Gastrocnemius medialis (tissue), 4 donors: ENCODE results near the gene RCL1. TPM values are rescaled to one million over a fixed set of nuclear protein-coding genes. Genes with fewer than 3 reads are reported as not detected.

Experiments used
- ATAC-seq, 2 donors: fragments of 150-250 bp; one replicate each; pipeline ENCODE4 v1.9.1; 2016
- DNase-seq, 2 donors: peaks; one replicate each; pipeline ENCODE4 v3.0.0-alpha.2; 2019
- H3K27ac ChIP-seq, 4 donors: fragments of 200-600 bp; sonication (generic); 1 replicate in 1 of 4; 2 replicates in 3 of 4; pipeline ENCODE4 v1.5.1; 2016 to 2018; ENCODE audit warnings: mild to moderate bottlenecking in 2 of 4, moderate library complexity in 1 of 4
- H3K27me3 ChIP-seq, 3 donors: fragments of 200-600 bp; sonication (generic) in 2 of 3; 1 replicate in 1 of 3; 2 replicates in 2 of 3; pipeline versions ENCODE4 v1.5.1 to v1.6.0; 2016 to 2019; ENCODE audit warnings: mild to moderate bottlenecking in 1 of 3, moderate library complexity in 1 of 3
- H3K36me3 ChIP-seq, 2 donors: fragments of 200-600 bp; sonication (generic) in 1 of 2; one replicate each; pipeline ENCODE4 v1.5.1; 2017 to 2018
- H3K4me1 ChIP-seq, 2 donors: fragments of 200-600 bp; sonication (generic) in 1 of 2; one replicate each; pipeline ENCODE4 v1.5.1; 2016 to 2017; ENCODE audit warnings: mild to moderate bottlenecking in 2 of 2
- H3K4me3 ChIP-seq, 4 donors: fragments of 200-600 bp; sonication (generic) in 3 of 4; 1 replicate in 1 of 4; 2 replicates in 3 of 4; pipeline ENCODE4 v1.5.1; 2016 to 2019; ENCODE audit warnings: mild to moderate bottlenecking in 2 of 4
- H3K9me3 ChIP-seq, 3 donors: fragments of 200-600 bp; sonication (generic) in 2 of 3; 1 replicate in 1 of 3; 2 replicates in 2 of 3; pipeline ENCODE4 v1.5.1; 2016 to 2019
- POLR2A ChIP-seq, 2 donors: fragments of 450-650 bp; IDR thresholded peaks; one replicate each; pipeline ENCODE4 v1.6.1; 2017; ENCODE audit warnings: antibody characterized with exemption in 2 of 2, mild to moderate bottlenecking in 2 of 2, moderate library complexity in 2 of 2
- in situ Hi-C, 4 donors: fragments of 200-750 bp; cut with MboI; loops; one replicate each; pipeline versions ENCODE4 v1.15.0 to v1.8.0; 2017; ENCODE audit warnings: low sequenced_read_pairs in 4 of 4
- intact Hi-C: fragments of 100-400 bp; cut with DNase I; formaldehyde crosslinking; loops from one replicate; pipeline ENCODE4 v1.15.1; 2023; ENCODE audit warnings: low total_unique reads
- total RNA-seq, 4 donors: library from RNA; depleted of rRNA; stranded (reverse); fragments of >200 nt; gene quantifications; one replicate each; pipeline versions ENCODE4 v1.1.0 to v1.2.3, GENCODE V29; 2016
- TF ChIP-seq, protein P1 (sequence below), 5 experiments: fragments of 450-650 bp in 3 of 5; fragments of 200-600 bp in 2 of 5; sonication (generic) in 2 of 5; IDR thresholded peaks in 4 of 5; conservative IDR thresholded peaks in 1 of 5; 1 replicate in 4 of 5; 2 replicates in 1 of 5; pipeline ENCODE4 v1.5.1; 2016 to 2019; ENCODE audit warnings: antibody characterized with exemption in 5 of 5, mild to moderate bottlenecking in 3 of 5, moderate library complexity in 3 of 5

The RCL1 gene
- total RNA-seq, 4 donors from 2014 or later, result 18.8 to 62.4 (median 26.2) TPM

DNA sequence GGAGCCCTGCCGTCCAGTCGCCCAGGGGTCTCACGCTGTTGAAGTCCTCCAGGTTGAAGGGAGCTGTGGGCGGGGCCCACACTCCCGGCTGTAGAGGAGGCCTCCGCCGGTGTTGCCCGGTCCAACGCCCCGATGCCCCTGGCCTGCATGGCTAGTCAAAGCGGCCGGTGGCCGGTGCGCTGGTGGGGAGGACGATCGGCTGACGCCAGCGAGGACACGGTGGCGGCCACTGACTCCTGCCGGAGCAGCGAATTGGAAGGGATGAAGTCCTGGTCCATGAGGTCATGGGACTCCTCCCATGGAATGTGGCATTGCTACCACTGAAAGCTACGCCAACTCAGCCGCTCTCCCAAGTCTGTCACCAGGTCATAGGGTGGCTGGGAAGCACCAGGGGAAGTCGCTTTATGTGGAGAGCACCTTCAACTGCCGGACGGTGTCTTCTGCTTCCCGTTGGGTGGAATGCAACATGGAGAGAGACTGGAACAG is 11.8 kb downstream of the RCL1 start:
- peak overlapping the region; percentile 87 to 96 (median 91) for H3K27ac ChIP-seq
- in situ Hi-C loops, result loop anchor here in 1 of 4 donors (25.0 kb wide), 1 partner anchor 92 kb away; no protein-coding TSS in a partner anchor

DNA sequence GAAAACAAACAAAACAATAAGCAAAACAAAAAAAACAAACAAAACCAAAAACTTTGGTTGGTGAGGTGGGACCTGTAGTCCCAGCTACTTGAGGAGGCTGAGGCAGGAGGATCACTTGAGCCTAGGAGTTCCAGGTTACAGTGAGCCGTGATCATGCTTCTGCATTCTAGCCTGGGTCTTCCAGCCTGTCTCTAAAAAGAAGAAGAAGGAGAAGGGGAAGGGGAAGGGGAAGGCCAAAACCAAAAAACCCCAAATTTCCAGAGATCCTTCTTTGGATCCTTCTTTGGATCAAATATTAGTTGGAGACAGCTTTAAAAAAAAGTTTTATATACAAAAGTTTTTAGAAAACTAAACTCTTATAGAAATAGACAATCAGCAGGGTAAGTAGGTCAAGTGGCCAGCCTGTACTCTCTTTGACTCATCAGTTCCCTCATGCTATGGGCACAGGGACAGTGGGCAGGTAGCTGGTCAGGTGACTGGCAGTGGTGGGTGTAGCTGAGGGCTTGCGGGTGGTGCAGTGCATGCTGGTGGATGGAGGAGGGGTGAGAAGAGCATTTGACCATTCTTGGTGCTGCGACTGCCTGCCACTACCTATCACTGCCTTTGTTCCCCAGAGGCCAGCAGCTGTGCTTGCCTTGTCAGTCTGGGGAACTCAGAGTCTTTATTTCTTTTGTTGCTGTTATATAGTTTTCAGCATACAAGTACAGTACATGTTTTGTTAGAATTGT is 12.6 kb downstream of the RCL1 start:
- intact Hi-C loops (no loop called here), in situ Hi-C loops (loop anchor here in 1 of 4 donors (25.0 kb wide), 1 partner anchor 93 kb away; no protein-coding TSS in a partner anchor)
- ATAC-seq (peak; percentile 75 to 77), DNase-seq (peak; percentile 88 to 92)
- TF ChIP-seq, protein P1, sequence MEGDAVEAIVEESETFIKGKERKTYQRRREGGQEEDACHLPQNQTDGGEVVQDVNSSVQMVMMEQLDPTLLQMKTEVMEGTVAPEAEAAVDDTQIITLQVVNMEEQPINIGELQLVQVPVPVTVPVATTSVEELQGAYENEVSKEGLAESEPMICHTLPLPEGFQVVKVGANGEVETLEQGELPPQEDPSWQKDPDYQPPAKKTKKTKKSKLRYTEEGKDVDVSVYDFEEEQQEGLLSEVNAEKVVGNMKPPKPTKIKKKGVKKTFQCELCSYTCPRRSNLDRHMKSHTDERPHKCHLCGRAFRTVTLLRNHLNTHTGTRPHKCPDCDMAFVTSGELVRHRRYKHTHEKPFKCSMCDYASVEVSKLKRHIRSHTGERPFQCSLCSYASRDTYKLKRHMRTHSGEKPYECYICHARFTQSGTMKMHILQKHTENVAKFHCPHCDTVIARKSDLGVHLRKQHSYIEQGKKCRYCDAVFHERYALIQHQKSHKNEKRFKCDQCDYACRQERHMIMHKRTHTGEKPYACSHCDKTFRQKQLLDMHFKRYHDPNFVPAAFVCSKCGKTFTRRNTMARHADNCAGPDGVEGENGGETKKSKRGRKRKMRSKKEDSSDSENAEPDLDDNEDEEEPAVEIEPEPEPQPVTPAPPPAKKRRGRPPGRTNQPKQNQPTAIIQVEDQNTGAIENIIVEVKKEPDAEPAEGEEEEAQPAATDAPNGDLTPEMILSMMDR (IDR thresholded peaks at IDR 0.05 in 4 of 5, conservative IDR thresholded peaks at IDR 0.05 in 1 of 5), result no peak
- peak; percentile 35 to 56 for TF ChIP-seq POLR2A (IDR thresholded peaks at IDR 0.05)
- H3K36me3 ChIP-seq, result no peaks in the 10 kb centered on the region
- no peaks in the 10 kb centered on the region for H3K9me3 ChIP-seq
- H3K4me3 ChIP-seq, result no peak overlapping the region
- no peaks in the 10 kb centered on the region for H3K27me3 ChIP-seq
- peak overlapping the region; percentile 87 to 96 (median 91) for H3K27ac ChIP-seq
- H3K4me1 ChIP-seq, result peaks cover 42 to 58% of the 10 kb centered on the region in 2 donors

More for the DNA sequence above, 11.8 kb downstream of the RCL1 start:
- no peaks in the 10 kb centered on the region for H3K36me3 ChIP-seq
- no peaks in the 10 kb centered on the region for H3K9me3 ChIP-seq
- peaks cover 45 to 62% of the 10 kb centered on the region in 2 donors for H3K4me1 ChIP-seq
- DNase-seq, result peak; percentile 74 to 75
- TF ChIP-seq POLR2A (IDR thresholded peaks at IDR 0.05), result peak in 1 of 2 donors; percentile 66
- TF ChIP-seq, protein P1 (IDR thresholded peaks at IDR 0.05 in 4 of 5, conservative IDR thresholded peaks at IDR 0.05 in 1 of 5), result no peak
- H3K27me3 ChIP-seq, result no peaks in the 10 kb centered on the region
- peak overlapping the region; percentile 32 to 41 (median 35) for H3K4me3 ChIP-seq
- peak; percentile 70 for ATAC-seq
- intact Hi-C loops, result loop anchor here (5.0 kb wide), 1 partner anchor 823 kb away; the partner anchor contains the start of gene RIC1

- in situ Hi-C loops, result loop anchor here in 1 of 4 donors (25.0 kb wide), 1 partner anchor 98 kb away; no protein-coding TSS in a partner anchor
- Histone ChIP-seq H3K9me3 (no peaks in the 10 kb centered on the region), H3K27ac (peak overlapping the region in 3 of 4 donors; percentile 17 to 96 (median 27)), H3K27me3 (no peaks in the 10 kb centered on the region), H3K4me3 (no peak overlapping the region), H3K36me3 (no peaks in the 10 kb centered on the region), H3K4me1 (peaks cover 18 to 64% of the 10 kb centered on the region in 2 donors)
- intact Hi-C loops, result no loop called here
- DNase-seq (no peak), ATAC-seq (no peak)
- no peak for TF ChIP-seq POLR2A (IDR thresholded peaks at IDR 0.05)
- TF ChIP-seq, protein P1 (IDR thresholded peaks at IDR 0.05 in 4 of 5, conservative IDR thresholded peaks at IDR 0.05 in 1 of 5), result no peak
Measured at GRCh38 chr9:4810565-4810964, 17.8 kb downstream of the RCL1 start.

- no peak for TF ChIP-seq POLR2A (IDR thresholded peaks at IDR 0.05)
- TF ChIP-seq, protein P1 (IDR thresholded peaks at IDR 0.05 in 4 of 5, conservative IDR thresholded peaks at IDR 0.05 in 1 of 5), result no peak
- Histone ChIP-seq H3K36me3 (no peaks in the 10 kb centered on the region), H3K27ac (peak overlapping the region in 1 of 4 donors; percentile 96), H3K4me3 (no peak overlapping the region), H3K9me3 (no peaks in the 10 kb centered on the region), H3K4me1 (peaks cover 12 to 67% of the 10 kb centered on the region in 2 donors), H3K27me3 (no peaks in the 10 kb centered on the region)
- intact Hi-C loops, result no loop called here
- in situ Hi-C loops, result loop anchor here in 1 of 4 donors (25.0 kb wide), 1 partner anchor 100 kb away; no protein-coding TSS in a partner anchor
- ATAC-seq, result no peak
- no peak for DNase-seq
Measured at GRCh38 chr9:4811824-4812223, 19.1 kb downstream of the RCL1 start.
